Astrocyte (in vitro differentiated cells and primary cell): ENCODE data around the gene LRRC47. TPM values are rescaled to one million over a fixed set of nuclear protein-coding genes. Genes with fewer than 3 reads are reported as not detected.

ENCODE experiments used
- DNase-seq: peaks from one replicate; pipeline ENCODE4 v3.0.0-alpha.2; 2010; ENCODE audit warnings: low read depth
- FAIRE-seq: peaks from 2 replicates; lab custom pipeline; 2011; peaks lifted over from hg19 to GRCh38; lab: Jason Lieb, UNC
- H2AFZ ChIP-seq: 2 replicates; pipeline ENCODE4 v1.6.0; 2012; ENCODE audit warnings: low read depth, low read length, inconsistent platforms
- H3K27ac ChIP-seq: 2 replicates; pipeline ENCODE4 v1.5.1; 2011; ENCODE audit warnings: low read depth, low read length, inconsistent platforms
- H3K27me3 ChIP-seq: 2 replicates; pipeline ENCODE4 v1.6.0; 2011; ENCODE audit warnings: low read length, inconsistent platforms; ENCODE audit not compliant: insufficient read depth
- H3K36me3 ChIP-seq: 2 replicates; pipeline ENCODE4 v1.5.1; 2011; ENCODE audit warnings: low read length, inconsistent platforms; ENCODE audit not compliant: insufficient read depth
- H3K4me1 ChIP-seq: 2 replicates; pipeline ENCODE4 v1.5.1; 2011; ENCODE audit warnings: low read length, inconsistent platforms; ENCODE audit not compliant: insufficient read depth
- H3K4me2 ChIP-seq: 2 replicates; pipeline ENCODE4 v1.6.0; 2012; ENCODE audit warnings: low read length, inconsistent platforms
- H3K4me3 ChIP-seq: 2 replicates; pipeline ENCODE4 v1.5.1; 2011; ENCODE audit warnings: low read depth, mild to moderate bottlenecking, low read length, inconsistent platforms; ENCODE audit not compliant: insufficient read depth
- H3K79me2 ChIP-seq: 2 replicates; pipeline ENCODE4 v1.6.0; 2012; ENCODE audit warnings: mild to moderate bottlenecking, low read length, inconsistent platforms; ENCODE audit not compliant: insufficient read depth
- H3K9ac ChIP-seq: 2 replicates; pipeline ENCODE4 v1.6.0; 2012; ENCODE audit warnings: mild to moderate bottlenecking, low read length, inconsistent platforms
- H3K9me3 ChIP-seq: 2 replicates; pipeline ENCODE4 v1.5.1; 2012; ENCODE audit warnings: low read depth, mild to moderate bottlenecking, low read length, inconsistent platforms; ENCODE audit not compliant: insufficient read depth
- H4K20me1 ChIP-seq: 2 replicates; pipeline ENCODE4 v1.6.0; 2012; ENCODE audit warnings: low read length, inconsistent platforms; ENCODE audit not compliant: insufficient read depth
- H3K27ac Mint-ChIP-seq: one replicate; pipeline ENCODE4 v1.8.0; 2021; ENCODE audit warnings: mild to moderate bottlenecking, mixed read lengths; ENCODE audit not compliant: unreplicated experiment
- H3K27me3 Mint-ChIP-seq: one replicate; pipeline ENCODE4 v1.8.0; 2021; ENCODE audit warnings: low read depth, mixed read lengths; ENCODE audit not compliant: unreplicated experiment
- H3K36me3 Mint-ChIP-seq: one replicate; pipeline ENCODE4 v1.8.0; 2021; ENCODE audit warnings: low read depth, mixed read lengths; ENCODE audit not compliant: unreplicated experiment
- H3K4me1 Mint-ChIP-seq: one replicate; pipeline ENCODE4 v1.8.0; 2021; ENCODE audit warnings: low read depth, mixed read lengths; ENCODE audit not compliant: unreplicated experiment
- H3K4me3 Mint-ChIP-seq: one replicate; pipeline ENCODE4 v1.8.0; 2021; ENCODE audit warnings: mild to moderate bottlenecking, moderate library complexity, mixed read lengths; ENCODE audit not compliant: unreplicated experiment
- H3K9me3 Mint-ChIP-seq: one replicate; pipeline ENCODE4 v1.8.0; 2021; ENCODE audit warnings: mild to moderate bottlenecking, mixed read lengths; ENCODE audit not compliant: unreplicated experiment
- EZH2 ChIP-seq: IDR thresholded peaks from 2 replicates; pipeline ENCODE4 v1.6.1; 2012; ENCODE audit warnings: mild to moderate bottlenecking, low read length, inconsistent platforms; ENCODE audit not compliant: insufficient read depth
- total RNA-seq: library from RNA; stranded (reverse); gene quantifications from 2 replicates; pipeline ENCODE4 v1.2.1, GENCODE V29; 2021
- TF ChIP-seq, protein P1 (sequence below): IDR thresholded peaks from 2 replicates; pipeline ENCODE4 v1.5.1; 2011; ENCODE audit warnings: low read depth, mild to moderate bottlenecking, inconsistent platforms, low read length, moderate library complexity; ENCODE audit not compliant: insufficient read depth

The LRRC47 gene
- total RNA-seq, 1 donor from 2014 or later = 51.5 TPM

DNA sequence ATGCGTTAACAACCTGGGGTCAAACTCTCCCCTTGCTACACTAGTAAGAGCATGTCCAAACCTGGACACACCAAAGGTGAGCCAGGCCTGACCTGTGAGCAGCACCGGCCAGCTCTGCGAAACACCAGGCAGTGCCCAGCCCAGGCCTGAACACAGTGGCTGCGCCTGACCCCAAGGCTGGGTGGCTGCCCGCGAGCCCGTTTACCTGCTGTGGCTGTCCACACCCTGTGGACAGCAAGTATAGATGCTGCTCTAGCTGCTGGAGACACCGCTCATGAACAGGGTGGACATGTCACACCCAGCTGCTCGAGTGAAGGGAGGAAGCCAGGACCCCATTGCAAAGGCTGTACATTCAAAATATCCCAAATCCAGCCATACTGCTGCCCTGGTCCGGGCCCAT, 51.7 kb downstream of the LRRC47 start:
- no peak overlapping the region for H3K9ac ChIP-seq
- H3K27me3 ChIP-seq = peaks cover 4% of the 10 kb centered on the region
- peaks cover 6% of the 10 kb centered on the region for H3K36me3 Mint-ChIP-seq
- no peak overlapping the region for H3K27ac Mint-ChIP-seq
- no peak for FAIRE-seq
- H3K9me3 ChIP-seq = no peaks in the 10 kb centered on the region
- DNase-seq = no peak
- H3K27ac ChIP-seq = no peak overlapping the region
- H3K4me3 Mint-ChIP-seq = no peak overlapping the region
- H3K4me1 ChIP-seq = peaks cover 3% of the 10 kb centered on the region
- H3K4me1 Mint-ChIP-seq = no peaks in the 10 kb centered on the region
- no peak overlapping the region for H3K4me2 ChIP-seq
- peaks cover 4% of the 10 kb centered on the region for H3K36me3 ChIP-seq
- no peaks in the 10 kb centered on the region for H3K27me3 Mint-ChIP-seq
- peaks cover 28% of the 10 kb centered on the region for H4K20me1 ChIP-seq
- H3K79me2 ChIP-seq = peaks cover 3% of the 10 kb centered on the region
- H2AFZ ChIP-seq = no peak overlapping the region
- no peaks in the 10 kb centered on the region for H3K9me3 Mint-ChIP-seq
- no peak overlapping the region for H3K4me3 ChIP-seq
- TF ChIP-seq EZH2 = no peak
- TF ChIP-seq, protein P1, sequence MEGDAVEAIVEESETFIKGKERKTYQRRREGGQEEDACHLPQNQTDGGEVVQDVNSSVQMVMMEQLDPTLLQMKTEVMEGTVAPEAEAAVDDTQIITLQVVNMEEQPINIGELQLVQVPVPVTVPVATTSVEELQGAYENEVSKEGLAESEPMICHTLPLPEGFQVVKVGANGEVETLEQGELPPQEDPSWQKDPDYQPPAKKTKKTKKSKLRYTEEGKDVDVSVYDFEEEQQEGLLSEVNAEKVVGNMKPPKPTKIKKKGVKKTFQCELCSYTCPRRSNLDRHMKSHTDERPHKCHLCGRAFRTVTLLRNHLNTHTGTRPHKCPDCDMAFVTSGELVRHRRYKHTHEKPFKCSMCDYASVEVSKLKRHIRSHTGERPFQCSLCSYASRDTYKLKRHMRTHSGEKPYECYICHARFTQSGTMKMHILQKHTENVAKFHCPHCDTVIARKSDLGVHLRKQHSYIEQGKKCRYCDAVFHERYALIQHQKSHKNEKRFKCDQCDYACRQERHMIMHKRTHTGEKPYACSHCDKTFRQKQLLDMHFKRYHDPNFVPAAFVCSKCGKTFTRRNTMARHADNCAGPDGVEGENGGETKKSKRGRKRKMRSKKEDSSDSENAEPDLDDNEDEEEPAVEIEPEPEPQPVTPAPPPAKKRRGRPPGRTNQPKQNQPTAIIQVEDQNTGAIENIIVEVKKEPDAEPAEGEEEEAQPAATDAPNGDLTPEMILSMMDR = no peak

DNA sequence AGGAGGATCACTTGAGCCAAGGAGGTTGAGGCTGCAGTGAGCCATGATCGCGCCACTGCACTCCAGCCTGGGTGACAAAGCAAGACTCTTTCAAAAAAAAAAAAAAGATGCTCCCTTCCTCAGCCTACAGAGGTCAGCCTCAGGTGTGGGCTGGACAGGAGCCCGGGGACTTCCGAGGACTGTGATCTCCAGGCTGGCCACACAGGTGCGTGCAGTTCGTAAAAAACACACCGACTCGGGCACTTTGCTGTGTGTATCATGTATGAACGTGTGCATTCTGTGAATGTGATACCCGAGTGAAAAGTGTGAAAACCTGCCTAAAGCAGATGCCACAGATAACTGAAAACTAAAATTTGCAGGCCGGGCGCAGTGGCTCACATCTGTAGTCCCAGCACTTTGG, 52.5 kb downstream of the LRRC47 start:
- no peak for DNase-seq
- Histone ChIP-seq H3K4me1 (peaks cover 3% of the 10 kb centered on the region), H4K20me1 (peaks cover 37% of the 10 kb centered on the region), H2AFZ (no peak overlapping the region), H3K27me3 (no peaks in the 10 kb centered on the region), H3K36me3 (peaks cover 6% of the 10 kb centered on the region), H3K79me2 (peaks cover 3% of the 10 kb centered on the region), H3K4me2 (no peak overlapping the region), H3K9ac (no peak overlapping the region), H3K9me3 (no peaks in the 10 kb centered on the region), H3K27ac (no peak overlapping the region), H3K4me3 (no peak overlapping the region)
- Mint-ChIP-seq H3K27ac (no peak overlapping the region), H3K27me3 (no peaks in the 10 kb centered on the region), H3K4me3 (no peak overlapping the region), H3K4me1 (no peaks in the 10 kb centered on the region), H3K9me3 (no peaks in the 10 kb centered on the region), H3K36me3 (peaks cover 6% of the 10 kb centered on the region)
- TF ChIP-seq, protein P1 = no peak
- no peak for TF ChIP-seq EZH2
- no peak for FAIRE-seq

DNA sequence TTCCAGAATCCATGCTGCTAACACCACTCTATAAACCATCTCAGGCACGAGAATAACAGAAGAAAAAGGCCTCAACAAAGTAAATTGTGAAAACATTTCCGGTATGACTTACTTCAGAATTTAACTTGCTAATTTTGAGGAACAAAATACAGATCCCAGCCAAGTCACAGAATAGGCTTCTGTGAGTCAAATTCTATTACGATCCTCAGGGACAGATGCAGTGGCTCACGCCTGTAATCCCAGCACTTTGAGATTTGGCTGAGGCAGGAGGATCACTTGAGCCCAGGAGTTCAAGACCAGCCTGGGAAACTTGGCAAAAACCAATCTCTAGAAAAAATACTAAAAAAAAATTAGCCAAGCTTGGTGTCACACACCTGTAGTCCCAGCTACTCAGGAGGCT, 52.9 kb downstream of the LRRC47 start:
- no peaks in the 10 kb centered on the region for H3K9me3 Mint-ChIP-seq
- no peaks in the 10 kb centered on the region for H3K4me1 Mint-ChIP-seq

More for the DNA sequence above, 52.9 kb downstream of the LRRC47 start:
- no peak overlapping the region for H3K4me3 ChIP-seq
- H2AFZ ChIP-seq = no peak overlapping the region
- peaks cover 3% of the 10 kb centered on the region for H3K4me1 ChIP-seq
- FAIRE-seq (no peak), DNase-seq (no peak)
- H3K4me2 ChIP-seq = no peak overlapping the region
- H4K20me1 ChIP-seq = peaks cover 37% of the 10 kb centered on the region
- no peaks in the 10 kb centered on the region for H3K9me3 ChIP-seq
- H3K9ac ChIP-seq = no peak overlapping the region
- TF ChIP-seq, protein P1 = no peak
- no peak for TF ChIP-seq EZH2
- H3K36me3 Mint-ChIP-seq = peaks cover 6% of the 10 kb centered on the region
- H3K4me3 Mint-ChIP-seq = no peak overlapping the region
- peaks cover 7% of the 10 kb centered on the region for H3K36me3 ChIP-seq
- no peaks in the 10 kb centered on the region for H3K27me3 Mint-ChIP-seq
- no peak overlapping the region for H3K27ac Mint-ChIP-seq
- H3K79me2 ChIP-seq = peaks cover 3% of the 10 kb centered on the region
- no peaks in the 10 kb centered on the region for H3K27me3 ChIP-seq
- no peak overlapping the region for H3K27ac ChIP-seq
